HG03095 (cell line): ENCODE data around the gene SLC35F3.

Source experiments
- ATAC-seq: cut with Tn5 transposase; IDR thresholded peaks from one replicate; pipeline ENCODE4 v1.9.1; 2021; ENCODE audit warnings: moderate library complexity; ENCODE audit not compliant: unreplicated experiment

The SLC35F3 gene

DNA sequence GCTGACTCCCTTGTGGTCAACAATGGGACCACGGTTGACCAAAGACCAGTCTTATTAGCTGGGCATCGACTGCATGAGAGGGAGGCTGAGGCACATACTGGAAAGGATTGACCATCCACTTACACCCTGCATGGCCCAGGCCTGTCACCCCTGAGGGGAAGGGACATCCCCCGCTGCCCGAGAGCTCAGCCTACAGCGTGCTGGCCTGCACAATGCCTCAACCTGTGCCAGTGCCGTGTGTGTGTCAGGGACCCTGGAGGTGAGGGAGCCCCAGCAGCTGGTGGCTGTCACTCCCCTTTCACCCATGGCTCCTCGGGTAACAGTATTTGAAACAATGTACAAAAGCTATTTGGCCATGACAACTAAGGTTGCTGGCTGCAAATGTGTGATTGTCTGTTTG is 67.3 kb downstream of the SLC35F3 start:
- no peak for ATAC-seq

DNA sequence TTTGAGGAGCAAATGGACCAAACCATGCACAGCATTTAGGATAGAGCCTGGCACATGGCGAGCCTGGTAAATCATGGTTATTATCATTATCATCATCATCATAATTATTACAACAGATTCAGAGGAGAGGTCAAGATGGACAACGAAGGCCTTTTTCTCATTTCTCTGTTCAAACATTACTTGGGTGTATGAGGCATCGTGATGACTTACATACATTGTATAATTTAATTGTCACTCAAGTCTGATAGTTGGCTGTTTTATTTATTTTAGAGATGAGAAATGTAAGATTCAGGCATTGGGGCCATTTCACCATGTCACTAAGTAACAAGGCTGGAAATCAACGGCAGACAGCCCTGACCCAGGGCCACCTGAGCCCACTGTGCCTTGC is 68.1 kb downstream of the SLC35F3 start:
- ATAC-seq = no peak

DNA sequence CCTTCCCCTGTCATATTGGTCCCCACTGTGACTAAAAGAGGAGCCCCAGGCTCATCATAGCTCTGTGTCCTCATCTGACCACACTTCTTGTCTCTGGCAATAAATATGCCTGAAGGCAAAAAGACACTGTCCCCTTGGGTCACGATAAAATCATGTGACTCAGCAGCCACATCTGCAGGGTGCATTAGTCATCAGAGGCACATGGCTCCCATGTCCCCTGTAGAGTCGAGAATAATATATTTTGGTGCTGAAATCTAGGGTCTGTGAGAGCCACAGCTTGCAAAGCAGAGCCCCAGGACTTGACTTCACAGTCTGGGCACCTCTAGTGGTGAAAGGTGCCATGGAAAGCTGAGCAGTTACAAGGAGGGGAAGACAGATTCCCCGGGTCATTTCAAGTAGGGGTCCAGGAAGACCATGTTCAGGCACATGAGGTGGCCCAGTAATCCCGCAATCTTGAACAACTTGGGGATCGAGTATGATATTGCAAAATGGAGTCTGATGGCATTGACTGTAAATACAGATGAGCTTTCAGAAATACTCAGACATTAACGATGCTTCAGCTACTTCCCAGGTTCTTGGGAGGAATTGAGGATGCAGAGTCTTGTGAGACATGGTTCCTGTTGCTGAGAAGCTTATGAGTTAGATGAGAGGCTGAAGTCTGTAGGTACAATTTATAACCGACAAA is 68.6 kb downstream of the SLC35F3 start:
- no peak for ATAC-seq

DNA sequence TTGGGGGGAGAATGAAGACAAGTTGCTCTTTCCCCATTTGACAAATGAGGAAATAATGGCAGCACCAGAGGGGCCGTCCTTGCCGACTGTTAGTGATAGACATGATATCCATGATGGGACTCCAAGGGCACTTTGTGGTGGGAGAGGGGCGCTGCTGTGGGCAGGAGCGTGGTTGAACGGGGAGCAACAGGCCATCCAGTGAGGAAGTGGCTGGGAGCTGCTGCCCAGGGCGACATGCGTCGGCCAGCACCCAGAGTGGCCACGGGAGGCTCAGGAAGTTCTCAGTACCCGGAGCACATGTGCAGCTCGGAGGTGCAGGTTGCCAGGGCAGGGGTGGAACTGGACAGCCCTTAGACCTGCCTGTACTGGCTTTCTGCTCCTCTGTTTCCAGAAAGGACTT is 71.0 kb downstream of the SLC35F3 start:
- ATAC-seq = no peak

DNA sequence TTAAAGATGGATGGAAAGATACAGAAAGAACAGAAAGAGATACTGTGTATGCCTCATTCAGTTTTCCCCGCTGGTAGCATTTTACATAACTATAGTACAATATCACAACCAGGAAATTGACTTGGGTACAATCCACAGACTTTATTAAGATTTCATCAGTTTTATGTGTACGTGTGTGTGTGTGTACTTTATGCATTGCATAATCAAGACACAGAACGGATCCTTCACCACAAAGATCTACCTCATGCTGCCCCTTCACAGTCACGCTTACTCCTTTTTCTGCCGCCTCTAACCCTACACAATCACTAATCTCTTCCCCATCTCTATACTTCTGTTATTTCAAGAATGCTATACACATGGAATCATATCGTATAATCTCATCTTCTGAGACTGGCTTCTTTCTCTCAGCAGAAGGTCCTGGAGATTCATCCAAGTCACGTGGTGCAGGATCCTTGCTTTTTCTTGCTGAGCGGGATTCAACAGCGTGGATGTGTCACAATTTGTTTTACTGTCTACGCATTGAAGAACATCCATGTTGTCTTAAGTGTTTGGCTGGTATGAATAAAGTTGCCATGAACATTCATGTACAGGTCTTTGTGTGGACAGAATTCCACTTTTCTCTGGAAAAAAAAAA is 76.7 kb downstream of the SLC35F3 start:
- no peak for ATAC-seq

DNA sequence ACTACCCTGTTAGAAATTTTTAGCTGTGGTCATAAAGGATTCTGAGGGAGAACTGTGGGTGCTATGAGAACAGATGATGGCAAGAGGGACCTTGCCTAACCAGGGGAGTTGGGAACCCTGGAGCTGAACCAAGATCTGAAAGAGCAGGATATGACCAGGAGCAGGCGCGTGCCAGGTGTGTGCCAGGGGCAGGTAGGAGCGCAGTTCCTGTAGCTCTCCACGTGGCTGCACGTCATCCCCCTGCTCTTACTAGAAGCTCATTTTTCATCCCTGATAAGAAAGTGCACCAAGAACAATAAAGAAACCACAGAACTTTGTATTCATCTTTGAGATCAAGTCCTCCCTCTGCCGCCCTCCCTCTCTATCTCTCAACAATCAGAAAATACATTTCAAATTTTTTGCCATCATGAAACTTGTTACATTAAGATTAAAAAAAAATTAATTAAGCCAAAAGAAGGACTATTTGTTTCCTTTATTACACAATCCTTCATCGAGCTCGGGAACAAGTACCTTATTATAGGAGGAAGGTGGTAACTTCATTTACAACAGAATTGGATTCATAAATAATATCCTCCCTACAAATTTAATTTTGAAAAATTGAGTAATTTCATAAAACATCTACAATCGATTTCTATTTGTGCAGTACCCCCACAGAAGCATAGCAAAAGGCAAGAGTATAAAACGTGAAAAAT is 78.5 kb downstream of the SLC35F3 start:
- no peak for ATAC-seq

DNA sequence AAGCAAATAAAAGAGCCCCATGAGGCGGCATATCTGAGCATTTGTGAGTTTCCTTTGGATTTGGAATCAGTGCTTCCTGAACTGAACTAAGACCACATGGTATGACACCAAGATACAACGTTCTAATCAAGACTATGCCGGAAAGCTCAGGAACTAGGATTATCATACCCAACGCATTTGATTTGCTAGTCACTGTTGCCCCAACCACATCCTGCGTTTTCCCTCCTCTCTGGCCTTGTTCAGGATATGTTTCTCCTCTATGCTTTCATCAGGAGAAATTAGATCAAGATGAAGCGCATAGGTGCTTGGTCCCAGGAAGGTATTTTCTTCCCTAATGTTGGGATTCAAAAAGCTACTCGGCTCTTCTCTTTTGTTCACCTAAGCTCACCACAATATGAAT is 79.3 kb downstream of the SLC35F3 start:
- no peak for ATAC-seq

DNA sequence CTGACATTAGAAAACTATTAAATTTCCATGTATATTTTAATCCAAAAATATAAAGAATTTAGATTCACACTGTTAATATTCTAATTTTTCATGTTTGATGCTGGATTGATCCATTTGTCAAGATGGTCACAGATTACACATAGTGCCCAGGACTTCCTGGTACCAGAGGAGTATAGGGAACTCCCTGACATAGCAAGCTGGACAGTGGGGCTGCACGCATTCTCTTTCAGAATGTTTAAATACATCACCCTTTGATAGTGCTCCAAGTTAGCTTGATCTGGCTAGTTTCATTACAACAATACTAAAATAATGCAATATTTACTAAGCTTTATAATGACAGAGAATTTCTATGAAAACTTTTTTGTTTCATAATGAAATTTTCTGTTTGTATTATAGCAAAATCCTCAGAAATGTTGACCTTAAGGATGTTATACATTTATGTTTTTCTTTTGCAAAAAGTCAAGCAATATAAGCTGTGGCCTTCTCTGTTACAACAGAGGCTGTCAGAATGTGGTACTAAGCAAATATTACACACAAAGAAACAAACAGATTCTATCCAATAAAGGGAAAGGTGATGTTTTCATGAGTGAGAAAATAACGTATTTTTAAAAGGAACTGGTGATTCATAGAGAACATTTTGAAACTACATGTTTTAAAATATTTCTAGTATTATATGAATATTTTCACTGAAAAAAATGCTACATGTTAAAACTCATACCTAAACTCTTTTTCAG is 84.7 kb downstream of the SLC35F3 start:
- ATAC-seq = no peak

DNA sequence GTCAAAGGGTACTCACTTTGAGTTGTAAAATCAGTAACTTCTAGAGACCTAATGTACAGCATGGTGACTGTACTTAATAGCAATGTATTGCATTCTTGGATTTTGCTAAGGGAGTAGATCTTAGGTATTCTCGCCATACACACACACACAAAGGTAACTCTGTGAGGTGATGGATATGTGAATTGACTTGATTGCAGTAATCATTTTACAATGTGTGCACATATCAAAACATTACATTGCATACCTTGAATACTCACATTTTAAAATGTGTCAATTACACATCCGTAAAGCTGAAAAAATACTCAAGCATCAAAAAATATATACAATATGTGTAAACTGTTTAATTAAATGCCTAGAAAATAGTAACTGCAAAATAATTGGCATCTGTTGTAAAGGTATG is 86.0 kb downstream of the SLC35F3 start:
- no peak for ATAC-seq

DNA sequence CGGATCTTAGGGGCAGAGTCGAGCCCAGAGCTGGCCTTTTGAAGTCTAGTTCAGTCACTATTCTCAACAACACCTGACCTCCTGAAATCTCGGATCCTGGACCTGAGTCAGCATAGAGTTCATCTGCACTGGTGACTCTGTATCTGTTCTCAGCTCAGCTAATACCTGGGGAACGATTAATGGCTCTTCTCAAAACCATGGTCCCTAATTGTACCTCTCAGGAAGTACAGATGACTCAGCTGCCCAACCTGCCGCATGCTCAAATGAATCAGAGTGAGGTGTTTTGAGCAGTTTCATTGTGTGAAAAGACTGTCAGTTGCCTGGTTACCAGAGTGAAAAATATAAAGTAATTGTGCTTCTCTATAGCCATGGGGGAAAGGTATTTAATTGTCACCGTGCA is 89.2 kb downstream of the SLC35F3 start:
- ATAC-seq = no peak

DNA sequence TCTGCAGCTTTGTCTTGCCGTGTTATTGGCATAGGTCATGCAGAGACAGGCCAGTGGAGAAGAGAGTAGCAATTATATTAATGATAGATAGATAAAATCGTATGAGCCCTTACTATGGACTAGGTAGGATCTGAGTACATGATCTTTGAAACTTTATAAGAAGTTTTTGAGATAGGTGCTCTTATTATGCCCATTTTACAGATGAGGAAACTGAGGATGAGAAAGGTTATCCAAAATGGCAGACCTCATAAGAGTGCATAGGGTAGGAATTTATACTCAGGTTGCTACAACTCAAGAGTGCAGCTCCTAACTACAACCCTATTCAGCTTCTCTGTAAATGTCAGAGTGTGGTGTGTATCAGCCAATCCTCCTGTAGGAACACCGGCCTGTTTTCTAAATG is 89.6 kb downstream of the SLC35F3 start:
- ATAC-seq = no peak

DNA sequence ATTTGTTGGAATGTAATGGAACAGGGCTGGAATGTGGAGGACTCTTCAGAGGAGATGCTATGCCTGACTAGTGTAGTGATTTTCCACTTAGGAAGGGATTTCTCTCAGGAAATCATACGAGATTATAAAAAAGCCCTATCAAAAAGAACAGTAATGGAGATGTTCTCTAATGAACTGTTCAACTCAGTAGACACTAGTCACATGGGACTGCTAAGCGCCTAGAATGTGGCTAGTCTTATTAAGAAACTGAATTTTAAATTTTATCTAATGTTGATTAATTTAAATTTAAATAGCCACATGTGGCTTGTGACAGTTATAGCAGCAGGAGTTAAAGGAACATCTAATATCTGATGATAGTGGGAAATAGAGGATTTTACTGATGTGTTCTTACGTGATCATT is 94.0 kb downstream of the SLC35F3 start:
- no peak for ATAC-seq

DNA sequence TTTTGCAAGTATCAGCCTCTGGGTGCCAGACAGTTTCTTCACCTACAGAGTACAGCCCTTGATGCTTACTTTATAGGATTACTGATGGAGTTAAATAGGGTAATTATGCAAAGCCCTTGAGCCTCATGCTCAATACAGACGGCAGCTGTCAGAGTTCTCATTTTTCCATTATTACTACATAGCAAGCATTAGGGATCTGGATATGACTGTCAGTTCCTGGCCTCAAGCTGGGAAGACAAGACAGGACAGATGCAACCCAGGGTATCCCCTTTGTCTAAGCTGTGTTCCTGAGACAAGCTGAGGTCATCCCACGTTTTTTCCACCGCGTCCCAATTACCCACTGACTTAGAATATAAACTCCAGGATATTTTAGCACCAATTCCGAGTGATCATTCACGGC is 94.4 kb downstream of the SLC35F3 start:
- no peak for ATAC-seq

DNA sequence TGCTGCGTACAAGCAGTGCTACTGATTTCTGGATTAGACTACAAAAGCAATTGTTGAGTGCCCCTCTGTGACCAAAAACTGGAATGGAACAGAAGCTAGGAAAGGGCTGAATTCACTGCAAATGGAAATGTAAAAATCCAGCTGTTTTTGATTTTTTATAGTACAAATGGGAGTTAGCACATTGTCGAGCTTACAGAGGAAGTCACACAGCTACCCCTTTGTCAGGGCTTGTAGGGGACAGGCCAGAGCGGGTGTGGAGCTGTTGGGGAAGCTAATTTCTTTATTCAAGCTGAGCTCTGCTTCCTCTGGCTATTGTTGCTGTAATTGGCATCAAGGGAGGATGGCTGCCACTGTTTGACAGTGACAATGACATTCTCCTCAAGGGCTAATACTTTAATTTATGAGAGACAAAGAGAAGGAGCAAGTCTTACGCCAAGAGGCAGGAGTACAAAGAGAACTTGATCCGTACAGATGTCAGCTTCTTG is 96.1 kb downstream of the SLC35F3 start:
- ATAC-seq = no peak

DNA sequence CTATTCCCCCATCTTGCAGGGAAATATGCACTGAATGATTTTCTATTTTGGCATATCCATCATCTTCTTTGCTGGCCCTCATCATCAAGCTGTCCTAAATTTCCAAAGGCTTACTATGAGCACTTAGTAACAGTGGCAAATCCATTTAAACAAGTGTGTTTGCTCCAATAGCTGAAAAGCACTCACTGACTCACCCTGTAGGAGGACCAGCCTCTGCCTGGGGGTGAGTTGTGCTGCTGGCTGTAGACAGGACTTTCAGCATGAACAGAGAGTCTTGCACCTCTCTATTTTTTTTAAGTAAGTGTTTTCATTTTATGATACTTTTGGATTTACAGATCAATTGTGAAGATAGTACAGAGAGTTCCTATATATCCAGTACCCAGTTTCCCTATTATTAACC is 97.3 kb downstream of the SLC35F3 start:
- ATAC-seq = no peak

DNA sequence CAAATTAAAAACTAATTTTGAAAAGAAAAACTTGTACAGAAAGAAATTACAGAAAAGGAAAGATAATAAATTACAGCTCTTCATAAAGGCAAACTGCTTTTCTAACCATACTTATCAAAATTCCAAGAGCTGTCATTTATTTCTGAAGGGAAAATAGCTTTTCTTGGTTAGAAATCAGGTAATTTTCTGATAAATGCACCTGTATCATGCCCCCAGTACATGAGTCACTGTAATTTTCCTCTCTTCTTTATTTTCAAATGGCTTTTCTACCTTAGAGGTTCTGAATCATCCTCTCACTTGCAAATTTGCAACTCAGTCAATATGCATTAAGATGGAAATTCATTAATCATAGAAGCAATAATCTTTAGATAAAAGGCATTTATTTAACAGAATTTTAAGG is 100.1 kb downstream of the SLC35F3 start:
- ATAC-seq = no peak

DNA sequence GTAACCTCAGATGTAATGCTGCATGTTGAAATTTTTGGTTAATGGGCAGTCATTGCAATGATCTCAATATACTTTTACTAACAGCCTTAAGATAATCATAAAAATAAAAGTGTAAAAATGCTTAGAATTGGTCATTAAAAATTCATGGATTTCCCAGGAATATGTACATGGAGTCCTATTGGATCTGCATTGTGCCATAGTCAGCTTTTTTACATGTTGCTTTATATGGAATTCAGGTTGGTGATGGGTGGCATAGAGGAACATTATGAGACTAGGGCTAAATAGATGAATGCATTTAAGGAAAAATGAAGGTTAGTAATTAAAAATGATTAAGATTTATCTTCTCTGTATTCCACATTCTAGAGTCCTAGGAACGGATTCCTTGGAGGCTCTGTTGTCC is 103.2 kb downstream of the SLC35F3 start:
- no peak for ATAC-seq

DNA sequence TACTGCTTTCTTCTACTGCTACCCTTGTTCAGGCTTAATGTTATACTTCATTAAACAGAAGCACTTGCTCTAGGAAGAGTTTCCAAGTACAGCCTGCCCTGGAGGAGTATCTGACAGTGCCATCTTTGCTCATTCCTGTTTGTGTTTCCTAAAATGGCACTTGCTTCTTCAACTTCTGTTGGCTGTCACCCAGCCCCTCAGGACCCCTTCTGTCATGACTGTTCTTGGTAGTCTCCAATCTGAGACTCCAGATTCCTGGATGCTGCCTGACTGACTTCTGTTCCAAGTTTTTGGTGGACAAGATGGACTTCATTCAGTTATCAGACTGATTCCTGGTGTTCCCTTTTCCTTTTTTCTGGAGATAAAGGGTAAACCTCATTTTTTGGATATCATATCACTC is 104.1 kb downstream of the SLC35F3 start:
- no peak for ATAC-seq

DNA sequence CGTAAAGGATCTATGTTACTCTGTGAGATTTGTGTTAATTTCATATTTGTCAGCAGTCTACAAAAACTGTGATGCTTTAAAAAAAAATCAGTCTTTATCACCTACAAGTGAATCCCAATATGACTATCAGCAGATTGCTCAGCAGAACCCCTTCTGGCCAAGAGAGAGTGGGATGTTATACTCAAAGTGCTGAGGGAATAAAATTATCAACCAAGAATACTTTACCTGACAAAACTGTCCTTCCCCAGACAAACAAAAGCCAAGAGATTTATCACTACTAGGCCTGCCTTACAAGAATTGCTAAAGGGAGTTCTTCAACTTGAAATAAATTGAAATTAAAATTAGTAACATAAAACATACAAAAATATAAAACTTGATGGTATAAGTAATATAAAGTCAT is 105.2 kb downstream of the SLC35F3 start:
- no peak for ATAC-seq

DNA sequence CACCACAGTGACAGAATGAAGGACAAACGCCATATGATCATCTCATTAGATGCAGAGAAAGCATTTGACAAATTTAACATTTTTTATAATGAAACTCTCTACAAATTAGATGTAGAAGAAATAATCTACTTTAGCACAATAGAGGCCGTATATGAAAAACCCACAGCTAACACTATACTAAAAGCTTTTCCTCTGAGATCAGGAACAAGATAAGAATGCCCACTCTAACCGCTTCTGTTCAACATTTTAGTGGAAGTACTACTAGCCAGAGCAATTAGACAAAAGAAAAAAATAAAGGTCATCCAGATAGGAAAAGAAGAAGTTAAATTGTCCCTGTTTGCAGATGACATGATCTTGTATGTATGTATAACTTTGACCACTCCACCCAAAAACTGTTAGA is 109.7 kb downstream of the SLC35F3 start:
- ATAC-seq = no peak

DNA sequence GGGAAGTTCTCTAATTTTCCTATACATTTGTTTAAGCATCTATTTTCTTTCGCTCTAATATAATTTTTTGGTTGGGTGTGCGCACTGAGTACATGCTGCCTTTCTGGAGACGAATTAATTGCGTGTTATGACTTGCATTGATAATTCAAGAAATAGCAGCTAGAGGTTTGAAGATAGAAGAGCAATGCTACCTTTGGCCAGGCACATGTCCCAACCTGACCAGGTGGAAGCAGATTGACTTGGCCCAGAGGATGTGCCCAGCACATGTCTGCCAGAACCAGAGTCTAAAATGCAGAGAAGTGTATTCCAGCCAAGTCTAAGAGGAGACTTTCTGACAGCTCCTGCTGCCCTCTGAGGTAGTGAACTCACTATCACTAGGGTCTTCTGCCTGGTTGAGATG is 114.3 kb downstream of the SLC35F3 start:
- no peak for ATAC-seq

DNA sequence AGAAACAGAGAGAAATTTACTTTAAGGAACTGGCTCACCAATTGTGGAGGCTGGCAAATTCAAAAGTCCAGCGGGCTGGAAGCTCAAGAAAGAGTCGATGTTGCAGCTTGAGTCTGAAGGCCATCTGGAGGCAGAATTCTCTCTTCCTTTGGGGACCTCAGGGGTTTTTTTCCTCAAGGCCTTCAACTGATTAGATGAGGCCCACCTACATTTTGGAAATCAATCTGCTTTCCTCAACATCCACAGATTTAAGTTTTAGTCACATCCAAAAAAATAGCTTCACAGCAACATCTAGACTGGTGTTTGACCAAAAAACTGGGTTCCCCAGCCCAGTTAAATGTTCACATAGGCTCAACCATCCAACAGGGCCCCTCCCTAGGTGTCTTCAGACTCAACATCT is 114.9 kb downstream of the SLC35F3 start:
- ATAC-seq = no peak
